Measurements from ENCODE around the gene ZCCHC4. TPM values are rescaled to one million over a fixed set of nuclear protein-coding genes. Genes with fewer than 3 reads are reported as not detected.

ZCCHC4 gene, protein sequence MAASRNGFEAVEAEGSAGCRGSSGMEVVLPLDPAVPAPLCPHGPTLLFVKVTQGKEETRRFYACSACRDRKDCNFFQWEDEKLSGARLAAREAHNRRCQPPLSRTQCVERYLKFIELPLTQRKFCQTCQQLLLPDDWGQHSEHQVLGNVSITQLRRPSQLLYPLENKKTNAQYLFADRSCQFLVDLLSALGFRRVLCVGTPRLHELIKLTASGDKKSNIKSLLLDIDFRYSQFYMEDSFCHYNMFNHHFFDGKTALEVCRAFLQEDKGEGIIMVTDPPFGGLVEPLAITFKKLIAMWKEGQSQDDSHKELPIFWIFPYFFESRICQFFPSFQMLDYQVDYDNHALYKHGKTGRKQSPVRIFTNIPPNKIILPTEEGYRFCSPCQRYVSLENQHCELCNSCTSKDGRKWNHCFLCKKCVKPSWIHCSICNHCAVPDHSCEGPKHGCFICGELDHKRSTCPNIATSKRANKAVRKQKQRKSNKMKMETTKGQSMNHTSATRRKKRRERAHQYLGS
- 8.4 TPM for total RNA-seq
- long read RNA-seq, partial matches to known transcripts: 2 of 9 reads
- long read RNA-seq, other reads (novel, unspliced or antisense): 4 of 9 reads

DNA sequence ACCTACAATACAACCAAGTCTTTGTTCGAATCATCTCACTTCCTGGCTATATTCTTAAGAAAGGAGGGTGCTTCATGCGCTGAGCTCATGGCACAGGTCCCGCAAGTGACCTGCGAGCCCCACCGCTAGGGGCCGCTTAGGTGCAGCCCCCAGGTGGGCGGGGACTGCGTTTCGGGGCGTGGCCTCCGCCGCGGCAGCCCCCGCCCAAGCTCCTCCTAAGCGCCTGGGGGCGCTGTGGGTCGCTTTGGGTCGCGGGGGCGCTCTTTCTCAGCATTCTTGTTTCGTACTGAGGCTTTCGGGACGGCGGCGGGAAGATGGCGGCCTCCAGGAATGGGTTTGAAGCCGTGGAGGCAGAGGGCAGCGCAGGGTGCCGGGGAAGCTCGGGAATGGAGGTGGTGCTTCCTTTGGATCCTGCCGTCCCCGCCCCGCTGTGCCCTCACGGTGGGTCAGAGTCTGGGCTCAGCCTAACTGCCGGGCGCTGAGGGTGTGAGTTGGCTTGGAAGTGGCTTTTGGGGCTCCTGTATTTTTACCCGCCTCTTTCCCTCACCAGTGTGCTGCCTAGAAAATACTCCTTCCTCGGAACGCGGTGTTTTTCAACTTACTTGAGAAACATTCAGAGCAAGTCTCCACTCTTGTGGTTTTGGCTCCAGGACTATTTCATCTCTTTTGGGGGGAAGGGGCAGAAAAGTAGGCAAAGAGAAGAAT lies at the start of gene ZCCHC4:
TSS of gene ZCCHC4 (plus strand) at position 279 of the 705 bp plus-strand sequence. CDS start at position 315, 36 bp downstream.
- peak; percentile 96 for DNase-seq (ENCODE audit: low spot score)

DNA sequence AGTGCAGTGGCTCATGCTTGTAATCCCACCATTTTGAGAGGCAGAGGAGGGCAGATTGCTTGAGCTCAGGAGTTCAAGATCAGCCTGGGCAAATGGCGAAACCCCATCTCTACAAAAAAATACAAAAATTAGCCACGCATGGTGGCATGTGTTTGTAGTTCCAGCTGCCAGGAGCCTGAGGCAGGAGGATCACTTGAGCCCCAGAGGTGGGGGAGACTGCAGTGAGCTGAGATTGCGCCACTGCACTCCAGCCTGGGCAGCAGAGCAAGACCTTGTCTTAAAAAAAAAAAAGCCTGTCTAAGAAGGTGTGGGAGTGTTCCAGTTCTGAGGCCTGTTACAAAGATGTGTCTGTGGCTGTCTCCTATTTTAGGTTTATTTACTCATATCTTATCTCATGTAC lies 40.7 kb upstream of the ZCCHC4 start:
- no peak for DNase-seq (ENCODE audit: low spot score)

DNA sequence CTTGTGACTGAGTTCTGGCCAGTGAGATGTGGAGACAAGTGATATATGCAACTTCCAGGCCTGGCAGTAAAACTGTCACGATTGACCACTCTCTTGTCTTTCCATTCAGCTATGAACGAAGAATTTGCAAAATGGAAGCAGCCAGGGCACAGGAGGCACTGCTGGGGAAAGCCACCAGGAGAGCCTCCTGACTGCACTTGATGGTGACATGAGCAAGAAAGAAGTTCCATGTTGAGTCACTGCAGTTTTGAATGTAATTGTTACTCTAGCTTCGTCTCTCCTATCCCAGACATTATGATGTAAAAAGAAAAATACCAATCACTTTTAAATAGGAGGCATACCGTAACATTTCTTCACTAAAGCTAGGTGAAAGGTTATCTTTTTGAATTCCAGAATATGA lies 32.4 kb upstream of the ZCCHC4 start:
- no peak for DNase-seq (ENCODE audit: low spot score)

DNA sequence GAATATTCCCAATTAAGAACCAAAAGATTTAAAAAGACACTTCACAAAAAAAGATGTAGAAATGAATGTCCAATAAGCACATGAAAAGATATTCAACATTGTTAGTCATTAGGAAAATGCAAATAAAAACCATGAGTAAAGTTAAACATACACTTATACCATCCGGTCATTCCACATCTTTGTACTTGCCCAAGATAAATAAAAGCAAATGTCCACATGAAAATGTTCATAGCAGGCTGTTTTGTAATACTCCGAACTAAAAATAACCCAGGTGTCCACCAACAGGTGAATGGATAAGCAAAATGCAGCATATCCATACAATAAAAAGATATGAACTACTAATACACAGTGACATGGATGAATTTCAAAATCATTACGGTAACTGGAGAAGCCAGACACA lies 28.6 kb upstream of the ZCCHC4 start:
- DNase-seq (ENCODE audit: low spot score): no peak

DNA sequence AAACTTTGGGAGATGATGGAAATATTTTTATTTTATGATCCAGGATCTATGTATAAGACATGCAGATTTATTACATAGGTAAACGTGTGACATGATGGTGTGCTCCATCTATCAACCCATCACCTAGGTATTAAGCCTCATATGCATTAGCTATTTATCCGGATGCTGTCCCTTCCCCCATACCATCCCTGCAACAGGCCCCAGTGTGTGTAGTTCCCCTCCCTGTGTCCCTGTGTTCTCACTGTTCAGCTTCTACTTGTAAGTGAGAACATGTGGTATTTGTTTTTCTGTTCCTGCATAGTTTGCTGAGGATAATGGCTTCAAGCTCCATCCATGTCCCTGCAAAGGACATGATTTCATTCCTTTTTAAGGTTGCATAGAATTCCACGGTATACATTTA lies 28.1 kb upstream of the ZCCHC4 start:
- DNase-seq (ENCODE audit: low spot score): no peak

DNA sequence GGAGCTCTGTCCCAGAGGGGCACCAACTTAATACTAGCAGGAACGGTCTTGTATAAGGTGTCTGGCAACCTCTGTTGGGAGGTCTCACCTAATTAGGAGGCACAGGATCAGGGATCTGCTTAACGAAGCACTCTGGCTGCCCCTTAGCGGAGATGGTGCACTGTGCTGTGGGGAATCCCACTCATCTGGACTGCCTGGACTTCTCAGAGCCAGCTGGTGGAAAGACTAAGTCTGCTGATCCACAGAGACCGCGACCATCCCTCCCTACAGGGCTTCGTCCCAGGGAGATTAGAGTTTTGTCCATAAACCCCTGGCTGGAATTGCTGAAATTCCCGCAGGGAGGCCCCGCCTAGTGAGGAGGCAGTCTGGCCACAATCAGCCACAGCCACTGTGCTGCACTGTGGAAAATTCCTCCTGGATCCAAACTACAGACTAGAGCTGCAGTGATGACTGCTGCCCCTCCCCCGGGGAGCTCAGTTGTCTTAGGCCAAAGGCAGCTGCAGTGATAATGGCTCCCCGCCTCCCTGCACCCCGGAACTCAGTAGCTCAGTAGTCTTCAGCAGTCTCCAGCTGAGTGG lies 22.0 kb upstream of the ZCCHC4 start:
- DNase-seq (ENCODE audit: low spot score): no peak

DNA sequence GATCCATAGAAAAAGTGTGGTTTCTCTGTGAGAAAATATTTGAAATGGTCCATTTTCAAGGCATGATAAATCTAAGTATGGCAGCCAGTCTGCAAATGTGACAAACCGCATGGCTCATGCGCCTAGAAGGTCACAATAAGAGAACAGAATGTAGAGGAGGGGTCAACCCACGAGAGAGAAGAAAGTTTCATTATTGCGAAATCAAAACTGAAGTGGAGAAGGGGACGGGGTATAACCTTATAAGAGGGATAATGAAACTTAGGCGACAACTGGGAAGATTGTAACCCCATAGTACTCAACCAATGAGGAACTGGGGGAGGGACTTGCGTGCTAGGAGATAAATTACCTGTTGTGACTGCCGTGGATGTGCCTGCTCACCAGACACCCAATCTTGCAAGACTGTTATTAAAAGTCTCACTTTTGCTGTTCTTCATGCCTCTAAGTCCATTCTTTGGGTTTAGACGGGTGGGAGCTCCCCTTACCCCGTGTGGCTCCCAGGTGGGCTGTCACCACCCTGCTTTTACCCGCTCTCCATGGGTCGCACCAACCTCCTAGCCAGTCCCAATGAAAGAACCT lies 21.3 kb upstream of the ZCCHC4 start:
- DNase-seq (ENCODE audit: low spot score): no peak

DNA sequence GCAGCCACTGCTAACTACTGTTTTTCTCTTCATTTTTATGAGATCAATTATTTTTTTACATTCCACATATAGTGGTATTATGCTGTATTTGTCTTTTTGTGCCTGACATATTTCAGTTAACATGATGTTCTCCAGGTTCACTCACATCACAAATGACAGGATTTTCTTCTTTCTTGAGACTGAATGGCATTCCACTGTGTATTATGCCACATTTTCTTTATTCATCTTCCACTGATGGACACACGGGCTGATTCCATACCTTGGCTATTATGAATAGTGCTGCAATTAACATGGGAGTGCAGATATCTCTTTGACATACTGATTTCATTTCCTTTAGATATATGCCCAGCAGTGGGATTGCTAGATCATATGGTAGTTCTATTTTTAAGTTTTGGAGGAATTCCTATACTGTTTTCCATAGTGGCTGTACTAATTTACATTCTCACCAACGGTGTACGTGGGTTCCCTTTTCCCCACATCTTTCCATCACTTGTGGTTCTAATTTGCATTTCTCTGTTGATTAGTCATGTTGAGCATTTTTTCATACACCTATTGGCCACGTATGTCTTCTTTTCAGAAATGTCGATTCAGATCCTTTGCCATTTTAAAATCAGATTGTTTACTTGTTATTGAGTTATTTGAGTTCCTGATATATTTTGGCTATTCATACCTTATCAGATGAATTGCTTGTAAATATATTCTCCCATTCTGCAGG lies 14.9 kb upstream of the ZCCHC4 start:
- no peak for DNase-seq (ENCODE audit: low spot score)

DNA sequence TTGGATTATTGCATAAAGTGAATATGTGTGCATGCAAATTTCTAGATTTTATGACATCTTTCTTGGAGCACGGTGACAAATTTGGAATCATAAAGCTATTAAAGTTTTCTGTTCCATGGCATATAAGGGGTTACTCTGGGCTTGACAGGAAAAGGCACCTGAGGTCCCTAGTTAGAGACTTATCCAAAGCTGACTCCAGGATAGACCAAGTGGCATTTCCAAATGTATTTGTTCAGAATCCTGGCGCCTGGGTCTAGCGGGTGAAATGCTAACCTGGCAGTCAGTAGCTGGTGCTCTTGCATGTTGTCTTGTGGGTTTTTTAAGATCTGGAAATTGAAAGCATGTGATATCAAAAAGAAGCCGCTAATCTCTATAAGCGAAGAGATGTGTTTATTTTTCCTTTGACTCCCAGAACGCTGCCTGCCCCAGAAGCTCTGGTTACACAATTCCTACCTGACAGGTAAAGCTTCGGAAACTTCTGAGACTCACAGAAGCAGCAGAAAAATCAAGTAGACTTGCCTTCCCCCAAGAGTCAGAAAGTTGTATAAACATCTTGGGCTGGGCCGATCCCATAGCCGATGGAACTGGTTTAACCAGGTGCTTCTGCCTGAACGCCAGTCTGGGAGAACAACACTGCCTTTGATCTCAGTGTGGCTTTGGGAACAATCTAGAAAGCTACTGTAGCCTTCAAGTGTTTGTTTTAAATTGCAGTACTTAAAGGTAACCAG lies 12.9 kb upstream of the ZCCHC4 start:
- no peak for DNase-seq (ENCODE audit: low spot score)

DNA sequence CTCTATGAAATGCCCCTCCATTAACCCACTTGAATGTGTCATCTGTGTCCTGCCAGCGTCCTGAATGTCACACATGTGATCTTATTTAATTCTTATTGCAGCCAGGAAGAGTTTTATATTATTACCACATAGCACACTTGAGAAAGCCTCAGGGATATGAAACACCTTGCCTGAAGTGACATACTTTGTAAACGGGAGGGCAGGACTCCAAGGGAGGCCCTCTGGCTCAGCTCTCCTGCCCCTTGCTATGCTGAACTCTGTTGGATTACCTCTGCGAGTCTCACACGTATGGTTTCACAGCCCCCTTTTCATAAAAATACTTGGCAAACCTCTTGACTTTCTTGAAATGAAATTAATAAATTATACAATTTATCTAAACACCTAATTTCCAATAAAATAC lies 11.1 kb upstream of the ZCCHC4 start:
- DNase-seq (ENCODE audit: low spot score): no peak

DNA sequence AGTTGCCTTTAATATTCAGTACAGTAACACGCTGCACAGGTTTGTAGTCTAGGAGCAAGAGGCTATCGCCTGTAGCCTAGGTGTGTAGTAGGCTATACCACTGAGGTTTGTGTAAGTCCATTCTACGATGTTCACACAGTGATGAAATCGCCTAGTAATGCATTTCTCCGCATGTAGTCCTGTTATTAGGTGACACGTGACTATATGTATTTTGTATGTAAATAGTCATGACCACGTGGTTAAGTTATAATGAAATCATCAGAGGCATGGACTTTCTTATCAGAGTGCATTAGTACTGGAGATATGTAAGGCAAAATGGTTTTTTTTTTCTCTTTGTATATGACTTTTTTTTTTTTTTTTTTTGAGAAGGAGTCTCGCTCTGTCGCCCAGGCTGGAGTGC lies 9.9 kb upstream of the ZCCHC4 start:
- no peak for DNase-seq (ENCODE audit: low spot score)

DNA sequence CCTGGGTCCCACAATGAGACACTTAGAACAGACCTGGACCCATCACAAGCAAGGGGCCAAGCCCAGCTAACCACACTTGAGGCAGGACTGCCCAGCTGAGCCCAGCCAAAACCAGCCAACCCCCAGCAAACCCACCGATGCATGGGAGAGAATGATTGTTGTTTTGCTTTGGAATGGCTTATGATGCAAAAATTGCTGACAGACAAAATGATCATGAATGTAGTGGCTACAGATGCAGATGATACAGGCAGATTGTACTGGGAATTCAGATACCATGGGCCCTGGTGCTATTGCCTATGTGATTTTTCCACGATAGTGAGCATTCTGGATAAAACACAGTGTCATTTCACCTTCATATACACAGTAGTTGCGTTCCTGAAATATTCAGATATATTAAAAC lies 9.0 kb upstream of the ZCCHC4 start:
- no peak for DNase-seq (ENCODE audit: low spot score)

DNA sequence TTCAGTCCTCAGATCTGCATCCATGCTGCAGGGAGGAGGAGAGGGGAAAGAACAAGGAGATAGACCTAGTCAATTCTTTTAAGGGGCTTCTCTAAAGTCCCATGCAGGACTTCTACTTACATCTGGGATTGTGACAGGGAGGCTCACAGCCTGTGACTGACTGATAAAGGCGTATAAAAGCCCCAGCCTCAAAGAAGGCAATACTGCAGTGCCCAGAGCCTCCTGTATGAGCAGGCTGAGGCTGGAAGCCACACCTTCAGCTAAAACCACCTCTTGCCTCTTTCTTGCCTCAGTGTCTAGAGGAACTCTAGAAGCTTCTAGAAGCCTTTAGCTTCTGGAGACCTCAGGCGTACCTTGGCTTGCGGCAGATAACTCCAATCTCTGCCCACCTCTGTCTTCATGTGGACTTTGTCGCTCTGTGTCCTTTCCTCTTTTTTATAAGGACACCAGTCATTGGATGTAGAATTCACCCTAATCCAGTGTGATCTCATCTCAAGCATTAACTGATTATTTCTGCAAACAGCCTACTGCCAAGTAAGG lies 6.0 kb upstream of the ZCCHC4 start:
- DNase-seq (ENCODE audit: low spot score): no peak

DNA sequence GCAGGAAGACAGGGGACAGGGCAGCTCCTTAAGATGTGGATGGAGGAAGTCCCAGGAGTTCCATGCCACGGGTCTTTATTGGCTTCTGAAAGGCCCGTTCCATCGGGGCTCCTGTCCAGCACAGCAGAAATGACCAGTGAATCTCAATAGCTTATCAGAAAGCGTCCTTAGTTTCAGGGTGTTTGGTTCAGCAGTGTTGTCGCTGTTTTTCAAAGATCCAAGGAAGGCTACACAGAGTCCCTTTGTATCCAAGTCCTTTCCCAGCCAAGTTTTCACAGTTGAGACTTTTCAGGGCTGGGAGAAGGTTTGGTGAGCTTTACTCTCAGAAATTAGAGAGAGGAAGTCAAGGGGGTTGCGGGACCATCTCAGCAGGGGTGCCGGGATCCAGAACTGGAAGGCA lies 5.0 kb upstream of the ZCCHC4 start:
- DNase-seq (ENCODE audit: low spot score): no peak

DNA sequence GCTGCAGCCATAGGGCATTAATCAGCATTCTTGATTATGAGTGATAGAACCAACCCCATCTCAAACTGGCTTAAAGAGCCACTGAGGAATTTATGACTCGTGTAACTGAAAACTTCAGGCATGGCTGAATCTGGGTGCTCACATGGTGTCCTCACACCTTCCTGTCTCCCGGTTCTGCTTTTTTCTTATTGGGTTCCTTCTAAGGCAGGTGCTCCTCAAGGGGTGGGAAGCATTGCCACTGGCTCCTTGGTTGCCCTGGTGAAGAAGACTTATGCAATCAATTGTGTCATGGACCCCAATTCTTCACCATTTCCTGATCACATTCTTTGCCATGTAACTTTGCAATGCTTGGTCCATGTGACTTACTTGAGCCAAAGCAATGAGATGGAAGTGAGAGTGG lies 4.3 kb upstream of the ZCCHC4 start:
- no peak for DNase-seq (ENCODE audit: low spot score)

DNA sequence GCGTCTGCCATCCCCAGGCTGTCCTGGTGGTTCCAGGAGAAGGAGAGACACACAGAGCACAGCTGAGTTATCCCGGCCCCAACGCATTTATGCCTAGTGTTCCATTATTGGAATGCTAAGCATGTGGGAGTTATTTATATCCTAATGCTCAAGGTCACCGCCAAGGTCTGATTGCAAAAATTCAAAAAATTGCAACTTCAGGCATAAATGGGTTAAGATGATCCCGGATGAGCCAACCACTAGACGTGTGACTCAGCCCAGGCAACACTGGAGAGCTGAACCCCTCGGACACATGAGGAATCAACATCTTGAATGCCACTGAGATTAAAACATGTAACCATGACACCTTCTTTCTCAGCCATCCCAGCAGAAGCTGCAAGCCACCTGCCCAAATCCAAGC lies 3.8 kb upstream of the ZCCHC4 start:
- DNase-seq (ENCODE audit: low spot score): no peak

DNA sequence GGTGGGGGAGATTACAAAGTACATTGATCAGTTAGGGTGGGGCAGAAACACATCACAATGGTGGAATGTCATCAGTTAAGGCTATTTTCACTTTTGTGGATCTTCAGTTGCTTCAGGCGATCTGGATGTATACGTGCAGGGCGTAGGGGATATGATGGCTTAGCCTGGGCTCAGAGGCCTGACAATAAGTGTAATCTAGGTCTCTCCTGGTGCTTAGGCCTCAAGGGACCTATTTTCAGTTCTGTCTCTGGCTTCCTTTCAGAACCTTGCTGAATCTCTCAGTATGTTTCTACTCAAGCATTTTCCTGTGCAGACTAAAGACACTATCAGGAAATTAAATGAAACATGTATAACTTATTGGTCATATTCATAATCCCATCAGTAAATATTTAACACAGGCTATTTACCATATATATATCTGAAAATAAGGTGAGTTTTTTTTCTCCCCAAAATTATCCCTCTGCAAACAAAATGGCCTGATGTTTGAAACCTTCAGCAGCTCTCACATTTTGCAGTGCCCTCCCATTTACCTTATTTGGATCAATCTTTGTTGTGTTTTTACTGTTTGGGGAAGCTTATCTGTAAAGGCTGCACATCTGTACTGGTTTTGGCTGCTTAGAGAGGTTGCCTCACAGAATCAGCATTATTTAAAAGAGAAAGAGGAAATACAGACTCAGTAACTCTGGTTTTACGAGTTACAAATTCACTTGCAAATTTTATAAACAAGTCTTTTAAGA lies 2.3 kb upstream of the ZCCHC4 start:
- DNase-seq (ENCODE audit: low spot score): no peak

DNA sequence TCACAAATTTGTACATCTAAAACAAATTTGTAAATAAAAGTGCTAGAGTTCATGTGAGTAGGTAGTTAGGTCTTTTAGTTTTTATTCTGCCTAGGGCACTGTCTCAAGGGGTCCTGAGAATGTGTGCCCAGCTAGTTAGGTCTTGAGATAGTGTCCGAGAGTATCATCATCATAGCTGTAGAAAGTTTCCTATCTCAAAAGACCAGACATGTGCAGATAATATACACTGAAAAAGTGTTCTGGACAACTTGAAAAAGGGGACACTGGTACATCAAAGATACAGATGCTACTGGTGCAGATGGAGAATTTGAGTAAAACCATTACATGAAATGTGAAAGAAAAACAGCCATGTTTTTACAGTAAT lies 1.8 kb upstream of the ZCCHC4 start:
- DNase-seq (ENCODE audit: low spot score): no peak

DNA sequence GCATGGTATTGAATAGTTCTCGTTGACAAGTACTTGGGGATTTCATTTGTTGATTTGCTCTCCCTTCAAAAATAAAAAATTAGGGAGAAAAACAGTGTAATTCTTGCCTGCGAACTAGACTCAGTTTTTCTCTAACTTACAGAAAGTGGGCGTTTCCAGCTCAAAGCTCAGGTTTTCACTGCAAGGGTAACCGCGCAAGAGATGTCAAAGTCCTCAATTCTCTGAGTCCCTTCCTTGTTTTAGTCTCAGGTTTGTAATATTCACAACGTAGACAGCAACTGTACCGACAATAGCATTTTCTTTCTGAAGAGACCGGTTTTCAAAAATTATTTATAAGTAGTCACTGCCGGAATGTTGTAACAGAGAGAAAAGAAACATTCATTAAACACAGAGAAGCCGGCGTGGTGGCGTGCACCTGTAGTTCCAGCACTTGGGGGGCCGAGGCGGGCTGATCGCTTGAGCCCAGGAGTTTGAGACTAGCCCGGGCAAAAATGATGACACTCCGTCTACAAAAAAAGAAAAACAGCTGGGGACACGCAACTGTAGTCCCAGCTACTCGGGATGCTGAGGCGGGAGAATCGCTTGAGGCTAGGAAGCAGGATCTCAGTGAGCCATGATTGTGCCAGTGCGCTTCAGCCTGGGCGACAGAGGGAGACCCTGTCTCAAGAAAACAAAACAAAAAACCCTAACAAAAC lies 774 bp downstream of the ZCCHC4 start:
- no peak for DNase-seq (ENCODE audit: low spot score)
